Suprapubic skin (tissue), 4 donors: Measurements from ENCODE around the gene ATF6. TPM values are rescaled to one million over a fixed set of nuclear protein-coding genes. Genes with fewer than 3 reads are reported as not detected.

Experiments
- DNase-seq, 2 donors: peaks; one replicate each; pipeline ENCODE4 v3.0.0-alpha.2; 2019; ENCODE audit warnings: low spot score in 2 of 2
- H3K27ac ChIP-seq: fragments of 200-600 bp; sonication (generic); one replicate; pipeline ENCODE4 v1.5.1; 2019
- H3K27me3 ChIP-seq: fragments of 200-600 bp; sonication (generic); one replicate; pipeline ENCODE4 v1.5.1; 2019
- H3K36me3 ChIP-seq: fragments of 200-600 bp; sonication (generic); one replicate; pipeline ENCODE4 v1.5.1; 2019
- H3K4me1 ChIP-seq: fragments of 200-600 bp; sonication (generic); one replicate; pipeline ENCODE4 v1.5.1; 2019
- H3K4me3 ChIP-seq: fragments of 200-600 bp; sonication (generic); one replicate; pipeline ENCODE4 v1.5.1; 2019; ENCODE audit warnings: mild to moderate bottlenecking
- H3K9me3 ChIP-seq: fragments of 200-600 bp; sonication (generic); one replicate; pipeline ENCODE4 v1.5.1; 2019
- EP300 ChIP-seq: sonication (generic); formaldehyde crosslinking; IDR thresholded peaks from one replicate; pipeline ENCODE4 v1.6.1; 2017; ENCODE audit warnings: antibody characterized with exemption
- POLR2A ChIP-seq, 2 donors: fragments of 450-650 bp; IDR thresholded peaks; one replicate each; pipeline ENCODE4 v1.6.1; 2017; ENCODE audit warnings: antibody characterized with exemption in 2 of 2, mild to moderate bottlenecking in 2 of 2, moderate library complexity in 2 of 2
- POLR2AphosphoS5 ChIP-seq, 3 donors: sonication (generic); formaldehyde crosslinking; IDR thresholded peaks; one replicate each; pipeline ENCODE4 v1.6.1; 2017; ENCODE audit warnings: antibody characterized with exemption in 3 of 3
- WGBS: methylation state at CpG from one replicate; pipeline ENCODE4 v1.1.5; 2018; 5-methylcytosine and 5-hydroxymethylcytosine counted together
- total RNA-seq, 4 donors: library from RNA; depleted of rRNA; stranded (reverse); fragments of >200 nt; gene quantifications; one replicate each; pipeline ENCODE4 v1.1.0, GENCODE V29; 2016
- TF ChIP-seq, protein P1 (sequence below), 2 donors: fragments of 200-600 bp in 1 of 2; fragments of 450-650 bp in 1 of 2; sonication (generic) in 1 of 2; IDR thresholded peaks; one replicate each; pipeline ENCODE4 v1.5.1; 2016 to 2019; ENCODE audit warnings: antibody characterized with exemption in 2 of 2, mild to moderate bottlenecking in 1 of 2, moderate library complexity in 1 of 2

Gene ATF6
- total RNA-seq, 4 donors from 2014 or later: 28.0 to 32.4 (median 29.7) TPM

DNA sequence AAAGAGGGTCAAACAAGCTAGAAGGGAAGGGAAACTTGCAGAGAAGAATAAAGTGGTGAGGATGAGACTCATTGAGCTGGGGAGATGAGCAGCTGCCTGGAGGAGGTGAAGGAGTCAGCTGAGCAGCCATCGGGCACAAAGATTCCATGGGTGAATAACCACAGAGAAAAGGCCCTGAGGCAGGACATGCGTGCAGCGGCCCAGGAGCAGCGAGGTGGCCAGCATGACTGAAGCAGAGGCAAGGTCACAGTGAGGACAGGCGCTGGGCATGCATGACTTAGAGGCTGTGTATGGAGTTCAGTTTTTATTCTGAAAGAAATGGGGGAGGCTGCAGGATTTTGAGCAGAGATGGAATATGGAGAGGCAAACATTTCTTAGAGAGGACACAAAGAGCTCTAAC lies 232.7 kb downstream of the ATF6 start:
- H3K36me3 ChIP-seq: peaks cover 7% of the 10 kb centered on the region
- H3K27me3 ChIP-seq: no peaks in the 10 kb centered on the region
- no peak for DNase-seq
- no peaks in the 10 kb centered on the region for H3K9me3 ChIP-seq
- no peak overlapping the region for H3K27ac ChIP-seq
- no peak overlapping the region for H3K4me3 ChIP-seq
- TF ChIP-seq POLR2AphosphoS5 (IDR thresholded peaks at IDR 0.05) (no peak), EP300 (no peak), POLR2A (IDR thresholded peaks at IDR 0.05) (no peak)
- TF ChIP-seq, protein P1, sequence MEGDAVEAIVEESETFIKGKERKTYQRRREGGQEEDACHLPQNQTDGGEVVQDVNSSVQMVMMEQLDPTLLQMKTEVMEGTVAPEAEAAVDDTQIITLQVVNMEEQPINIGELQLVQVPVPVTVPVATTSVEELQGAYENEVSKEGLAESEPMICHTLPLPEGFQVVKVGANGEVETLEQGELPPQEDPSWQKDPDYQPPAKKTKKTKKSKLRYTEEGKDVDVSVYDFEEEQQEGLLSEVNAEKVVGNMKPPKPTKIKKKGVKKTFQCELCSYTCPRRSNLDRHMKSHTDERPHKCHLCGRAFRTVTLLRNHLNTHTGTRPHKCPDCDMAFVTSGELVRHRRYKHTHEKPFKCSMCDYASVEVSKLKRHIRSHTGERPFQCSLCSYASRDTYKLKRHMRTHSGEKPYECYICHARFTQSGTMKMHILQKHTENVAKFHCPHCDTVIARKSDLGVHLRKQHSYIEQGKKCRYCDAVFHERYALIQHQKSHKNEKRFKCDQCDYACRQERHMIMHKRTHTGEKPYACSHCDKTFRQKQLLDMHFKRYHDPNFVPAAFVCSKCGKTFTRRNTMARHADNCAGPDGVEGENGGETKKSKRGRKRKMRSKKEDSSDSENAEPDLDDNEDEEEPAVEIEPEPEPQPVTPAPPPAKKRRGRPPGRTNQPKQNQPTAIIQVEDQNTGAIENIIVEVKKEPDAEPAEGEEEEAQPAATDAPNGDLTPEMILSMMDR (IDR thresholded peaks at IDR 0.05): no peak
- H3K4me1 ChIP-seq: peaks cover 13% of the 10 kb centered on the region
- 71% methylated on average over 5 of the region's 5 CpGs for WGBS

DNA sequence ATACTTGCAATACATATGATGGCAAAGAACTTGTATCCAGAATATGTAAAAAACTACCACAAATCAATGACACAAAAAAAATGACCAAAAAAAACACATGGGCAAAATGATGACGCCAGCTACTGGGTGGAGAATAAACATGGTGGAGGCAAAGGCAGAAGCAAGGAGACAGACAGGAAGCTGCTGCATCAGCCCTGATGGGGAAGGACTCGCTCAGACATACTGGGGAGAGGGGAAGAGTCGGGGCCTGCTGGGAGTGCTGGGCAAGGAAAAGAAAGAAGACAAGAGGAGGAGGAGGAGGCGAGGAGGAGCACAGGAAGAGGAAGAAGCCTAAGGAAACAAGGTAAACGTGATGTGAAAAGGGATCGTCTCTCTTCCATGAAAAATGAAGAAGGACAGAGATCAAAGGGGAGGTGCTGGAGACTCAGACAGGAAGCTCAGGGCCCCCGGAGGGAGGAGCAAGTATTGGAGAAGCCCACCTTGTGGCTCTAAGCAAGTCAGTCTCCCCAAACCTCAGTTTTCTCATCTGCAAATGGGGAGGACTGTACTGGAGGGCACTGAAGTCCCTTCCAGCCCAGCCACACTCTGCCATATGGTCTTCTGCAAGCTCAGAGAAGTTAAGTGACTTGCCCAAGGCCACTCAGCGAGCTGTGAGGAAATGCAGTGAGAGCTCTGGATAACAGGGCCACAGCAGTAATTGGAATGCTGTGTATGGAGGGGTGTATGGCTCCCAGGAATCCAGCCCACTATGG lies 233.4 kb downstream of the ATF6 start:
- Histone ChIP-seq H3K27me3 (no peaks in the 10 kb centered on the region), H3K27ac (no peak overlapping the region), H3K36me3 (peaks cover 7% of the 10 kb centered on the region), H3K4me1 (peaks cover 17% of the 10 kb centered on the region), H3K4me3 (no peak overlapping the region), H3K9me3 (no peaks in the 10 kb centered on the region)
- TF ChIP-seq, protein P1 (IDR thresholded peaks at IDR 0.05): no peak
- TF ChIP-seq POLR2A (IDR thresholded peaks at IDR 0.05): no peak
- no peak for TF ChIP-seq POLR2AphosphoS5 (IDR thresholded peaks at IDR 0.05)
- TF ChIP-seq EP300: no peak
- WGBS: 76% methylated on average over 8 of the region's 8 CpGs
- DNase-seq: peak in 1 of 2 donors; percentile 44

DNA sequence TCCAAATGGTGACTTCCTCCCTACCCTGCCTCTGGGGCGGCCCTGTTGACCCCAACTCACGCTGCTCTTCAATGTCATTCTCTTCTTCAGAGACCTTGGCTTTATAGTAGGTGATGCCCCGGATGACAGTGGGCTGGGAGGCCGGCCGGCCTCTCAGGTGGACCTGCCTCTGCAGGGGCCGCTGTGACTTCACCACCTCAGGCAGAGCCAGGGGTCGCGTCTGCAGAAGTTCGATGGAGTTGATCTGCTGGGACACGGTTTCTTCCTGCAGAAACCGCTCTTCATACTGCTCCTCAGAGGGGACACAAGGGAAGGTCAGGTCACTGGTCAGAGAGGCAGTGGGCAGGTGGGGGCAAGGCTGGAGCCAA lies 233.9 kb downstream of the ATF6 start:
- Histone ChIP-seq H3K27ac (no peak overlapping the region), H3K27me3 (no peaks in the 10 kb centered on the region), H3K9me3 (no peaks in the 10 kb centered on the region), H3K4me1 (peaks cover 17% of the 10 kb centered on the region), H3K4me3 (no peak overlapping the region), H3K36me3 (peaks cover 7% of the 10 kb centered on the region)
- 94% methylated on average over 11 of the region's 11 CpGs for WGBS
- TF ChIP-seq POLR2A (IDR thresholded peaks at IDR 0.05) (no peak), POLR2AphosphoS5 (IDR thresholded peaks at IDR 0.05) (no peak)
- TF ChIP-seq, protein P1 (IDR thresholded peaks at IDR 0.05): no peak
- peak in 1 of 2 donors; percentile 53 for DNase-seq

DNA sequence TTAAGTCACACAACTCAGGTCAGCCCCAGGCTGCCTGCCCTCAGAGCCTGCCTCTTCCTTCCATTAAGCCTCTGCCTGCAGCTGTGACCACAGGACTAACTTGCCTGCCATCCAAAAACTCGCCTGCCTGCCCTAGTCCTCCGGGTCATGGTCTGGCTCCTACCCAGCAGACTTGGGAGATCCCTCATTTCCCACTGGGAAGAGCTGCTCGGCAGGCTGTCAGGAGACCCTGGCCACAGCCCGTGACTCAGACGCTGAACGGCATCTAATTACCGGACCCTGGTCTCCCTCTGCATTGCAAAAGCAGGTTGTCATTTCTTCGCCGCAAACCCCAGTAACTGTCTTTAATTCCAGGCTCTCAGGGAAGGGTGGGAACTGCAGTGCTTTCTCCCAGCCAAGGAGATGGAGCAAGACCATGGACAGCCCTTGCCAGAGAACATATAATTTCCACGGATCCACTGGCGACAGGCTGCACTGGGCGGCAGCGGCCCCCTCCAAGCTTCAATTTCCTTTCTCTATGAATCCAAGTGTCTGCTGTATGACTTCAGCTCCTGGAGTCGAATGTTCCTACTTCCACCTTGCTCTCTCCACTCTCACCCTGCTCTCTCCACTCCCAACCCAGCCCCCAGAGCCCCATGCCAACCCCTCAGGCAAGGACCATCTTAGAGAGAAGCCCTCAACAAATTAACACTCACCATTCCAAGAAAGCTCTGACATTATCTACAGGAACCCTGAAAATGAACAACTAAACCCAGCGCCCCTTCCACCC lies 237.1 kb downstream of the ATF6 start:
- no peaks in the 10 kb centered on the region for H3K27me3 ChIP-seq
- H3K9me3 ChIP-seq: no peaks in the 10 kb centered on the region
- DNase-seq: peak in 1 of 2 donors; percentile 85
- peaks cover 13% of the 10 kb centered on the region for H3K4me1 ChIP-seq
- peak overlapping the region; percentile 21 for H3K4me3 ChIP-seq
- TF ChIP-seq EP300 (no peak), POLR2AphosphoS5 (IDR thresholded peaks at IDR 0.05) (peak in 1 of 3 donors; percentile 25)
- WGBS: 39% methylated on average over 12 of the region's 15 CpGs
- peak overlapping the region; percentile 36 for H3K27ac ChIP-seq
- peaks cover 2% of the 10 kb centered on the region for H3K36me3 ChIP-seq

DNA sequence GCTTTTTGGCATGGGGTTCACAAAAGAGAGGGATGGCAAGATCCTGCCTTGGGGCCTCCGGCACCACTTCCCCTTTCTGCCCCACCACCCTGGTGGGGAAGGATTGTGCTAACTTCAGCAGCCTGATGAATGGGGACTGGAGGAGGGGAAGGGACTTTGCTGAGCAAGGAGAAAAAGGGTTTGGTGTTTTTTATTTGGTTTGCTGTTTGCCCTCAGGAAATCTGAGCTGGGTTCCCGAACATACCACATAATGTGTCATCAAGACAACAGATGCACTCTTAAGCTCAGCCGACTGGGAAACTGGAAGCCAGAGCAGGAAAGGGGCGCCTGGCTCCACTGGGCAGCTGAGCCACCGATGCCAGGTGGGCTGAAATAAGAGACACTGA lies 237.7 kb downstream of the ATF6 start:
- Histone ChIP-seq H3K27ac (peak overlapping the region; percentile 36), H3K4me1 (peaks cover 13% of the 10 kb centered on the region), H3K9me3 (no peaks in the 10 kb centered on the region), H3K27me3 (no peaks in the 10 kb centered on the region), H3K4me3 (peak overlapping the region; percentile 21), H3K36me3 (no peaks in the 10 kb centered on the region)
- WGBS: 25% methylated on average over 5 of the region's 5 CpGs
- DNase-seq: no peak
- no peak for TF ChIP-seq POLR2A (IDR thresholded peaks at IDR 0.05)
- TF ChIP-seq, protein P1 (IDR thresholded peaks at IDR 0.05): no peak
- no peak for TF ChIP-seq POLR2AphosphoS5 (IDR thresholded peaks at IDR 0.05)
- TF ChIP-seq EP300: no peak
